HepG2 (cell line): ENCODE results near the gene ENPP4. TPM values are rescaled to one million over a fixed set of nuclear protein-coding genes. Genes with fewer than 3 reads are reported as not detected.
A peak's percentile ranks its signal among the peaks of the same experiment; 100 is the strongest.

ENCODE experiments used
- AKAP8 ChIP-seq: sonication (generic); formaldehyde crosslinking; IDR thresholded peaks from 2 replicates; pipeline ENCODE4 v1.5.1; 2020; ENCODE audit warnings: mild to moderate bottlenecking, missing genetic modification reagents
- BRCA1 ChIP-seq: sonication (generic); formaldehyde crosslinking; IDR thresholded peaks from 2 replicates; pipeline ENCODE4 v1.4.0; 2020; ENCODE audit warnings: missing genetic modification reagents
- CREM ChIP-seq, 2 experiments: sonication (generic) in 1 of 2; formaldehyde crosslinking in 1 of 2; IDR thresholded peaks; 2 replicates each; pipeline versions ENCODE4 v1.4.0 to v1.6.1; 2016 to 2020; ENCODE audit warnings: antibody characterized with exemption in 1 of 2, mild to moderate bottlenecking in 1 of 2, missing genetic modification reagents in 1 of 2
- DPF2 ChIP-seq: sonication (generic); formaldehyde crosslinking; IDR thresholded peaks from 2 replicates; pipeline ENCODE4 v1.4.0; 2020; ENCODE audit warnings: mild to moderate bottlenecking, low read depth, missing genetic modification reagents, borderline replicate concordance
- FOXA1 ChIP-seq, 2 experiments: fragments of 450-650 bp in 1 of 2; sonication (generic) in 1 of 2; formaldehyde crosslinking in 1 of 2; IDR thresholded peaks; 2 replicates each; pipeline versions ENCODE4 v1.4.0 to v1.6.1; 2016 to 2020; ENCODE audit warnings: missing genetic modification reagents in 1 of 2
- FOXC1 ChIP-seq: sonication (generic); formaldehyde crosslinking; IDR thresholded peaks from 2 replicates; pipeline ENCODE4 v1.8.0; 2022; ENCODE audit warnings: mild to moderate bottlenecking, missing genetic modification reagents, borderline replicate concordance
- GLI4 ChIP-seq: sonication (generic); formaldehyde crosslinking; IDR thresholded peaks from 2 replicates; pipeline ENCODE4 v1.5.1; 2020; ENCODE audit warnings: missing genetic modification reagents, mild to moderate bottlenecking, moderate library complexity, borderline replicate concordance
- JUNB ChIP-seq: sonication (generic); formaldehyde crosslinking; IDR thresholded peaks from 2 replicates; pipeline ENCODE4 v1.8.0; 2022; ENCODE audit warnings: missing genetic modification reagents, mild to moderate bottlenecking, borderline replicate concordance
- KDM5A ChIP-seq: fragments of 200-600 bp; sonication (generic); IDR thresholded peaks from 2 replicates; pipeline ENCODE4 v1.7.0; 2018; ENCODE audit warnings: antibody characterized with exemption, mild to moderate bottlenecking, low read length, borderline replicate concordance
- KLF6 ChIP-seq: IDR thresholded peaks from 2 replicates; pipeline ENCODE4 v1.8.0; 2016; ENCODE audit warnings: missing biosample characterization, missing genetic modification reagents
- MBD4 ChIP-seq: IDR thresholded peaks from 2 replicates; pipeline ENCODE4 v1.6.1; 2012; ENCODE audit warnings: low read length, inconsistent platforms, borderline replicate concordance
- MED1 ChIP-seq: sonication (generic); formaldehyde crosslinking; IDR thresholded peaks from 2 replicates; pipeline ENCODE4 v1.4.0; 2020; ENCODE audit warnings: missing genetic modification reagents
- MYPOP ChIP-seq: sonication (generic); formaldehyde crosslinking; IDR thresholded peaks from 2 replicates; pipeline ENCODE4 v1.8.1; 2023; ENCODE audit warnings: mild to moderate bottlenecking, moderate library complexity, missing genetic modification reagents
- NCOR1 ChIP-seq: fragments of 200-600 bp; sonication (generic); IDR thresholded peaks from 2 replicates; pipeline ENCODE4 v1.7.0; 2017; ENCODE audit warnings: antibody characterized with exemption, low read length, borderline replicate concordance
- NFAT5 ChIP-seq: sonication (generic); formaldehyde crosslinking; IDR thresholded peaks from 2 replicates; pipeline ENCODE4 v1.4.0; 2020; ENCODE audit warnings: missing genetic modification reagents
- NFIC ChIP-seq: IDR thresholded peaks from 2 replicates; pipeline ENCODE4 v1.6.1; 2012; ENCODE audit warnings: mild to moderate bottlenecking, low read length, inconsistent platforms
- NFKB2 ChIP-seq: sonication (generic); formaldehyde crosslinking; IDR thresholded peaks from 2 replicates; pipeline ENCODE4 v1.4.0; 2020; ENCODE audit warnings: missing genetic modification reagents, borderline replicate concordance
- NFYC ChIP-seq: IDR thresholded peaks from 2 replicates; pipeline ENCODE4 v1.6.1; 2016; ENCODE audit warnings: missing genetic modification reagents, missing compliant biosample characterization
- PHF5A ChIP-seq: IDR thresholded peaks from one replicate; pipeline ENCODE4 v1.6.1; 2018; ENCODE audit warnings: low read depth, missing genetic modification reagents; ENCODE audit not compliant: unreplicated experiment
- RFXANK ChIP-seq: IDR thresholded peaks from 2 replicates; pipeline ENCODE4 v1.6.1; 2016
- SOX5 ChIP-seq: IDR thresholded peaks from 2 replicates; pipeline ENCODE4 v1.6.1; 2016; ENCODE audit warnings: borderline replicate concordance
- WIZ ChIP-seq: sonication (generic); formaldehyde crosslinking; IDR thresholded peaks from 2 replicates; pipeline ENCODE4 v1.5.1; 2020; ENCODE audit warnings: mild to moderate bottlenecking, missing genetic modification reagents
- XRCC5 ChIP-seq: fragments of 200-400 bp; formaldehyde crosslinking; optimal IDR thresholded peaks from 2 replicates; pipeline ENCODE3; 2017; ENCODE audit warnings: mild to moderate bottlenecking, low read length
- ZFP1 ChIP-seq: IDR thresholded peaks from 2 replicates; pipeline ENCODE4 v1.6.1; 2016
- ZNF343 ChIP-seq: sonication (generic); formaldehyde crosslinking; IDR thresholded peaks from 2 replicates; pipeline ENCODE4 v1.4.0; 2020; ENCODE audit warnings: mild to moderate bottlenecking, missing genetic modification reagents
- ZNF564 ChIP-seq: sonication (generic); formaldehyde crosslinking; IDR thresholded peaks from 2 replicates; pipeline ENCODE4 v1.8.1; 2023; ENCODE audit warnings: mild to moderate bottlenecking, missing genetic modification reagents
- ZNF75D ChIP-seq: sonication (generic); formaldehyde crosslinking; IDR thresholded peaks from 2 replicates; pipeline ENCODE4 v1.8.1; 2023; ENCODE audit warnings: missing genetic modification reagents, mild to moderate bottlenecking, borderline replicate concordance
- ZNF841 ChIP-seq: sonication (generic); formaldehyde crosslinking; IDR thresholded peaks from 2 replicates; pipeline ENCODE4 v1.8.1; 2023; ENCODE audit warnings: missing genetic modification reagents, borderline replicate concordance
- ZNF879 ChIP-seq: sonication (generic); formaldehyde crosslinking; IDR thresholded peaks from 2 replicates; pipeline ENCODE4 v1.8.1; 2023; ENCODE audit warnings: missing genetic modification reagents
- polyA plus RNA-seq, 8 experiments: library from polyadenylated mRNA; depleted of rRNA in 3 of 8; stranded (reverse) in 7 of 8; unstranded in 1 of 8; fragments of >200 nt; fragmentation: Illumina TruSeq in 4 of 8; extraction: Trizol in 4 of 8; gene quantifications; 2 replicates each; pipeline versions ENCODE4 v1.2.1 to v1.2.3, GENCODE V29; 2011 to 2016; ENCODE audit warnings: low read depth in 4 of 8, missing spikeins in 1 of 8, mixed read lengths in 1 of 8; ENCODE audit not compliant: insufficient read depth in 1 of 8
- total RNA-seq, 5 experiments: library from RNA; depleted of rRNA; stranded (reverse); fragments of >200 nt; fragmentation: Illumina TruSeq; extraction: Trizol; gene quantifications; 2 replicates each; pipeline ENCODE4 v1.2.3, GENCODE V29; 2016; ENCODE audit warnings: low read depth in 1 of 5

Gene ENPP4
- total and polyA plus RNA-seq, 2 of the 13 experiments (the other 11 are each of a cell fraction or from before 2014, with no cell fraction given), result 0.04 to 0.38 TPM

GRCh38 chr6:46098678-46099077 lies 31.1 kb upstream of the ENPP4 start (continued):
- TF ChIP-seq ZNF343, result no peak
- no peak for TF ChIP-seq WIZ
- TF ChIP-seq SOX5 (CRISPR knock-in tag), result peak; percentile 77
- no peak for TF ChIP-seq NFYC (CRISPR knock-in tag)
- no peak for TF ChIP-seq JUNB (CRISPR knock-in tag)
- no peak for TF ChIP-seq ZNF75D (CRISPR knock-in tag)
- no peak for TF ChIP-seq ZNF841
- TF ChIP-seq GLI4 (CRISPR knock-in tag), result no peak
- no peak for TF ChIP-seq MBD4
- no peak for TF ChIP-seq FOXC1 (CRISPR knock-in tag)
- TF ChIP-seq MED1, result no peak
- no peak for TF ChIP-seq ZNF564 (CRISPR knock-in tag)
- TF ChIP-seq NFAT5 (CRISPR knock-in tag), result no peak
- TF ChIP-seq XRCC5, result peak; percentile 90
- no peak for TF ChIP-seq PHF5A (CRISPR knock-in tag)
- TF ChIP-seq FOXA1 (IDR thresholded peaks at IDR 0.05), result no peak
- TF ChIP-seq FOXA1 (CRISPR knock-in tag; IDR thresholded peaks at IDR 0.05), result 0 out of 2 replicates have a peak, but pooled peaks have one; percentile 32
- TF ChIP-seq NCOR1, result no peak
- no peak for TF ChIP-seq DPF2
- TF ChIP-seq NFKB2 (CRISPR knock-in tag), result no peak
- TF ChIP-seq ZNF879, result no peak
- TF ChIP-seq RFXANK, result no peak
- TF ChIP-seq ZFP1, result peak; percentile 74; the same call in 1 of the 2 replicates
- no peak for TF ChIP-seq MYPOP (CRISPR knock-in tag)
- TF ChIP-seq NFIC, result 0 out of 2 replicates have a peak, but pooled peaks have one; percentile 23
- TF ChIP-seq KLF6, result no peak
- TF ChIP-seq BRCA1, result no peak
- no peak for TF ChIP-seq KDM5A
- no peak for TF ChIP-seq CREM (IDR thresholded peaks at IDR 0.05)
- TF ChIP-seq CREM (CRISPR knock-in tag; IDR thresholded peaks at IDR 0.05), result no peak
- no peak for TF ChIP-seq AKAP8 (CRISPR knock-in tag)
